Activated CD4-positive, alpha-beta T cell treated with anti-CD3 and anti-CD28 coated beads, Interleukin-2, amount 50 U/mL, for 16 hours (primary cell): Measurements from ENCODE around the gene LBR.

Experiments used
- DNase-seq: peaks from one replicate; pipeline ENCODE4 v3.0.0-alpha.2; 2020

The LBR gene

DNA sequence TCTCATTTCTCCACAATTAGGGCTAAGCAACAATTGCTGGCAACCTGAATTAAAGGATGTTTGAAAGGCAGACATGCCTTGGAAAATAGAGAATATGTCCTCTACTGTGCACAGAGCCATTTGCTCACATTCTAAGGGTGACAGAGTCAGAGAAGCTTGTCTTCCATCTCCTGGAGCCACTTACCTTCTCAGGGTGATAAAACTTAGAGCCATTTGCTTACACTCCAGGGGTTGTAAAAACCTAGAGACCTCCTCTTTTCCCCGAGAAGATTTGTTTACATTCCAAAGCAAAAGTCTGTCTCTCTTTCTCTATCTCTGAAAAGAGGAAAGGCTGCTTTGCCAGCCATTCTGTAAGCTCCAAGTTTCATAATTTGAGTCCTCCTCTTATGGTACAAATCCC lies 61.3 kb downstream of the LBR start:
- DNase-seq: no peak

DNA sequence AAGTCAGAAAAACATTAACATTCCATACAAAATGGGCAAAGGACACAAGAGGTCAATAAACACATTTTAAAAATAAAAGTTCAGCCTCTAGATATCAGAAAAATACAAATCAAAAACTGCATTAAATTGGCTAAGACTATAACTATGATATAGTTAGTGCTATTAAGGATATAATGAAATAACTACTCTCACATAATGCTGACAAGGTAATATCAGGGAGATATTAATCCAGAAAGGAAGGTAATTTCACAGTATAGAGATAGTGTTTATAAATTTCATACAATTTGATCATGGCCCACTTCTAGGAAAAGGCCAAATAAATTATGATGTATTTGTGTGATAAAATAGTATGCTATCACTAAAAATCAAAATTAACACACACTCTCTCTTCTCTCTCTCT lies 61.8 kb downstream of the LBR start:
- DNase-seq: no peak

DNA sequence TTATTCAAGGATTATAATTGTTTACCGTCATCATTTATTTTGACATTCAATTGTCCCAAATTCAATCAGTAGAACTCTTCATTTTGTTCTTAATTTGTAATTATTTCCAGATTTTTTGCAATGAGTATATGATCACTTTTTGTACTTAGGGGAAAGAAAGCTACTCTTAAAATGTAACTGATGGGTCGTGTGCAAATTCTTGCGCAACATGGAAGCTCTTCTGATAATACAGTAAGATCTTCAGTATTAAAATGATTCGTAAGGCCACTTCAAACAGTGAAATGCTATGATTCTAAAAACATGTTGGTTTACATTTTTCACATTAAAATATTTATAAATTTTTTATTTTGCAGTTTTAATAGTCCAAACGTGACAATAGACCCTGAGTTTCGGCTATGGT lies 63.4 kb downstream of the LBR start:
- DNase-seq: no peak

DNA sequence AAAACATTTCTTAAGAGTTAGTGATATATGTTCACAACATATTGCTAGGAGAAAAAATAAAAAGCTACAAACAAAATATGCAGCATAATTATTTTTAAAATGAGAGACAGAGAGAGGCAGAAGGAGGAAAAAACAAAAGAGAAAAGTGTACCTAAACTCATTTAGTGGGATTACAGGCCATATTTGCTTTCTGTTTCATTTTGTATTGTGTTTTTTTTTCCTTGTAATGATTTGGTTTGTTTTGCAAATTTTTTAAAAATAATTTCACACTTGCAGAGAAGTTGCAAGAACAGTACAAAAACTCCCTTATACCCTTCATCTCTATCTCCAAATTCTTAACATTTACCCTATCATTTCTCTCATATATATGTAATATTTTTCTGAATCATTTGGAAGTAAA lies 65.0 kb downstream of the LBR start:
- no peak for DNase-seq

DNA sequence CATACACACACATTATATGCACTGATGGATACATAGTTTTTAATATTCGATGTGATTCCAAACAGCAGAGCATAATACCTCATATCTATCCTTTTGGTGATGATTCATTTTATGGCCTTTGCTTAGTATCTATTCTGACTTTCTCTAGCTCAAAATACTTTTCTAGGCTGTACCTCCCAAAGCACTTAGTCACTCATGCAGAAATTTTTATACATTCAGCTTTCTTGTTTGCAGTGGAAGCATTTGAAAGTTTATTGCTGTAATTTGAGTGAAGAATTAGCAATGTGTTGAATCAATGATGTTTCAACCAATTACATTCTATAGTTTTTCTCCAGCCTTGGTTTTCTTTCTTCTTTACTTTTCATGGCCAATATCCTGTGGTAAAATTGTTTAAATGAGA lies 66.7 kb downstream of the LBR start:
- no peak for DNase-seq

DNA sequence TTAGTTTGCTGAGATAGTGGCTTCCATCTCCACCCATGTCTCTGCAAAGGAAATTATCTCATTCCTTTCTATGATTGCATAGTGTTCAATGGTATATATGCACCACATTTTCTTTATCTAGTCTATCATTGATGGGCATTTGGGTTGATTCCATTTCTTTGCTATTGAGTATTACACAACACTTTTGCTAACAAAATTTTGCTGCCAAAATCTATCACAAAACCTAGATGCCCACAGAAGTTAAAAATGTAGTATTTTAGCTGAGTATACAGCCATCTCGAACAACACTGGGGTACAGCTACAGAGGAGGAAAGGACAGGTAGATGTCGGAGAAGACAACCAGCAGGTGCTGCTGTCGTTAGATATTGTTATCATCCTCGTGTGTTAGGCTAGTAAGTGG lies 67.7 kb downstream of the LBR start:
- DNase-seq: no peak

DNA sequence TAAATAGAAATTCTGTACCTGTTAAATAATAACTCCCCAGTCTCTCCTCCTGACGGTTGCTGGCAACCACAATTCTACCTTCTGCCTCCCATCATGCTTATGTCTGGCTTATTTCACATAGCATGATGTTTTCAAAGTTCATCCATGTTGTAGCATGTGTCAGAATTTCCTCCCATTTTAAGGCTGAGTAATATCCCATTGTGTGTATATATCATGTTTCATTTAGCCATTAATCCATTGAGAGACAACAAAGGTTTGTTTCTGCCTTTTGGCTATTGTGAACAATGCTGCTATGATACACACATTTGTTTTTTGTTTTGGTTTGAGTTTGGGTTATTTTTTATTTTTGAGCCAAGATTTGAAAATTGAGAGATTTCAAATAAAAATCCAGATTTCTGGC lies 72.0 kb downstream of the LBR start:
- DNase-seq: no peak

DNA sequence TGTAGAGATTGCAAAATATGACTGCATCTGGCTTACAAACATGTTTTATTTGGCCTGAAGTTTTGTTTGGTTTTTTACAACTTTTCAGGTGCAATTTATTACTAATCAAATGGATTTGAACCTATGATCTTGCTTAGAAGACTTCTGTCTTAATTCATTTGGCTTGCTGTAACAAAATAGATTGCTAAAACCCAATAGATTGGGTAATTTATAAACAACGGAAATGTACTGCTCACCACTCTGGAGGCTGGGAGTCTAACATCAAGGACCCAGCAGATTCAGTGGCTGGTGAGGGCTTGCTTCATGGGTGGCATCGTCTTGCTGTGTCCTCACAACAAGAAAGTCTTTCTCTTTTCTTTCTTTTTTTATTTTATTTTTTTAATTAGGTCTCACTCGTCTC lies 72.9 kb downstream of the LBR start:
- no peak for DNase-seq
